HG03575 (cell line): ENCODE results near the gene MCRS1.

ENCODE experiments used
- ATAC-seq: cut with Tn5 transposase; IDR thresholded peaks from one replicate; pipeline ENCODE4 v1.9.1; 2021; ENCODE audit not compliant: unreplicated experiment, insufficient number of reproducible peaks, low FRiP score; ENCODE audit errors: extremely low read depth

Gene MCRS1

DNA sequence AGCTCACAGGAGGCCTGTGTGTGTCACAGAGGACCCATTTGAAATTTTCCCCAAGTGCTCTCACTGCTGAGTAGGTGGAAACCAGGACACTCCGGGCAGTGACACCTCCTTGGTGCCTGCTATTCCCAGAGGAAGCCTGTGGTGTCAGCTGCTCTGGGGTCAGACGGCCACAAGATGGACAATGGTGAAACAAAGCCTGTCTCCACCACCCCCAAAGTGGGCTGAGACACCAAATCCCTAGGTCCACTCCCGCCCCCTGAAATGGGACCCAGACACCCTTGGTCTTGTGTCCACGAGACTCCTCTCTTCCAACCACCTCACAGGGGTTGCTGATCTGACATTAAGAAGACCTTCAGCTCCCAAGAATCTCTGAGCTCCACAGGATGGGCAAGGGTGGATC lies 22.1 kb downstream of the MCRS1 start:
- ATAC-seq, result no peak

DNA sequence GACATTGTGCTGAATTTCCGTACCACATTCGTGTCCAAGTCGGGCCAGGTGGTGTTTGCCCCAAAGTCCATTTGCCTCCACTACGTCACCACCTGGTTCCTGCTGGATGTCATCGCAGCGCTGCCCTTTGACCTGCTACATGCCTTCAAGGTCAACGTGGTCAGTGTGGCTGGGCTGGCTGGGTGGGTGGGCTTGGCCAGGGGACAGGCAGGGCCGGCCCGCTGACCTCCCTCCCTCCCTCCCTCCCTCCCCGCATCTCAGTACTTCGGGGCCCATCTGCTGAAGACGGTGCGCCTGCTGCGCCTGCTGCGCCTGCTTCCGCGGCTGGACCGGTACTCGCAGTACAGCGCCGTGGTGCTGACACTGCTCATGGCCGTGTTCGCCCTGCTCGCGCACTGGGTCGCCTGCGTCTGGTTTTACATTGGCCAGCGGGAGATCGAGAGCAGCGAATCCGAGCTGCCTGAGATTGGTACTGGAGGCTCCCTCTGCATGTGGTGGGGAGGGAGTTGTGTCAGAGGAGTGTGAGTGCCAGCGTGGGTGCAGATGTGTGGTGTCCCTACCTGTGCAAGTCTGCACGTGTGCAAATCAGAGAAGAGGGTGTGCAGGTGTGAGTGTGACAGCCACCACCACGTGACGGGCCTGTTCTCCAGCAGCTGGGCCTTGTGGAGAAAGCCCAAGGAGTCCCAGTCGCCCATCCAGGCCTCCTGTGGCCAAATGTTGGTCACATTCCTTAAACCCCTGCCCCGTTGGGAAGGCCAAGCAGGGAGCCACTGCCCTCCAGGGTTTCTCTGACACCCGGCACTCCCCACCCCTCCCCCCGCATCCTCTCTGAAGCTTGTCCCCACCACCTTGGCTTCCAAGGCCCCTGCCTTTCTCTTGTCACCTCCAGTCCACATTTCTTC lies 23.8 kb downstream of the MCRS1 start:
- no peak for ATAC-seq

DNA sequence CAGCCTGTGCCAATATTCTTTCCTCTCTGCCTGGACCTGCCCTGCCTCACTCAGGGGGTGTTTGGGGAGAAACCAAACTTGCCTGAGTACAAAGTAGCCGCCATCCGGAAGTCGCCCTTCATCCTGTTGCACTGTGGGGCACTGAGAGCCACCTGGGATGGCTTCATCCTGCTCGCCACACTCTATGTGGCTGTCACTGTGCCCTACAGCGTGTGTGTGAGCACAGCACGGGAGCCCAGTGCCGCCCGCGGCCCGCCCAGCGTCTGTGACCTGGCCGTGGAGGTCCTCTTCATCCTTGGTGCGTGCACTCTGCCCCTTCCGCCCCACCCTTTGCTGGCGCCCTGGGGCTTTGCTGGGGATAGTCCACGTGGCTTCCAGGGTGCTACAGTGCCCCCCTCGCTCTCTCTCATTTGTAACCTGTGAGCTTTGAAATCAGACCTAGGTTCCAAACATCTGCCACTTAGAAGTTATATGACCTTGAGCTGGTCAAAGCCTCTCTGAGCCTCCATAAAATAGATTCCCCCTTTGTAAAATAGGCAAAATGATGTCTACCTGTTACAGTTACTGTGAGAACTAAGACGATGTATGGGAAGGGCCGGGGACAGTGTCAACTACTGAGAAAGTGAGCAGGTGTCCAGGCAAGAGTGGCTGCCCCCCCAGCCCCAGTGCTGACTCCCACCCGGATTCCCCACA lies 24.6 kb downstream of the MCRS1 start:
- no peak for ATAC-seq

DNA sequence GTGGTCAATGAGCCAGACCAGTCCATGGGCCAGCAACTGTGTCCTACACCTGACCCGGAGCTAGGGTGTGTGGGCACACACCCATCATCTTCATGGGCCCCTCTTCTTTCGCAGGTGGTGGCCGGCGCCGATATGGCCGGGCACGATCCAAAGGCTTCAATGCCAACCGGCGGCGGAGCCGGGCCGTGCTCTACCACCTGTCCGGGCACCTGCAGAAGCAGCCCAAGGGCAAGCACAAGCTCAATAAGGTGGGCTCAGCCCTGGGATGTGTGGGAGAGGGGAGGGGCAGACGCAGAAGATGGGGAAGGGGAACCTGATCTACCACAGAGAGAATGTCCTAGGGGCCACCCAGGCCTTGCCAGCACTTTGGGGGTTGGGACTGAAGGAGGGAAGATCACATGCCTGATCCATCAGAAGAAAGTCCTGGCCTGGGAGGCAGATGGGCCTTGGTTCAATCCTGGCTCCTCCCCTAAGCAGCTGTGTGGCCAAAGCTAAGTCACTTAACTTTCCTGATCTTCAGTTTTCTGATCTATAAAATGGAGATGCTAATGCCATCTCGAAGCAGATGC lies 25.3 kb downstream of the MCRS1 start:
- ATAC-seq, result no peak

DNA sequence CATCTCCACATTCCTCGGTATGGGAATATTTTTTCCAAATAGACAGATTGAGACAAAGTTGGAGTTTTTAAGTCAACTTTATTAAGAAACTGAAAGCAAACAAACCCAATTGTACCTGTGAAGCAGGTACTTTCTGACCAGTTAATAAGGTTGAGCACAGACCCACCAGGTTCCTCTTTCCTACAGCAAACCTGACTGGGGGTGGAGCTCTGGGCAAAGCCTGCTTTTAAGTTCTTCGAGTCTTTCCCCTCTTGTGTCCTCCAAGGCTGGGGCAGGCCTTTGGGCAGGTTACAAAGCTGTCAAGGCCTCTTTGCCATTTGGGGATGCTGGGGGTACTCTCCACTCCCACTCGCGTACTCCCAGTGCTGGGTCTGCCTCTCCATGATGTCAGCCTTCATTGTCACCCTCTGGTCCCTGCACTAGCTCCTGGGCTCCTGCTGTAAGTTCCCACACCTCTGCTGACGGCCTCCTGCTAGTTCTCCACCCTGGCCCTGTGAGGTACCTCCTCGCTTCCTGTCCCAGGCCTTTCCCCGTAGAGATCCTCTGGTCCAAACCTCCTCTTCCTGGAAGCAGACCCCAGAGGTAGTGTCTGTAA lies 25.9 kb downstream of the MCRS1 start:
- no peak for ATAC-seq

DNA sequence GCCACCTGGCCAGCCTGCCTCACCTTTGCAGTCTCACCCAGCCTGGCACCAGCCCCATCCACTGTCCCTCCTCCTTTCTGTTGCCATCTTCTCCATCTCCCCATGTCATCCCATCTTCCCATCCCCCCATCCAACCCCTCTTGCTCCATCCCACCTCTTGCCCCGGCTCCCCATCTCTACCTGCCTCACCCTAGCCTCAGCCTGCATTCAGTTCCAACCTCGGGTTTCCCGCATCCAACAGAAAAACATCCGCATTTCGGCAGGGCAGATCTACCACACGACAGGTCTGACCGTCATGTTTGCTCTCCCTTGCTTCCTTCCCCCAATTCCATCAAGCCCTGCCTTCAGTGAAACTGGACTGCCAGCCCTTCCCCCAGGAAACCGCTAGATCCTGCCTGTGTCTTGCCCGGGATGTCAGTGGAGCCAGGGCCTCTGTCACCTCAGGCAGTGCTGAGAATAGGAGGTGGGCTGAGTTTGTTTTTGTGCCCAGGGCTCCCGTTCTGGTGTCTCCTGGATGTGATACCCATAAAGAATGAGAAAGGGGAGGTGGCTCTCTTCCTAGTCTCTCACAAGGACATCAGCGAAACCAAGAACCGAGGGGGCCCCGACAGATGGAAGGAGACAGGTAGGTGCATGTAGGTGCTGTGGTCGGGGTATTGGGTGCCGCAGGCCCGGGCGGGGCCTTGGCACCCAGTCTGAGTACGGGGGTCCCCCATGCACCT lies 26.6 kb downstream of the MCRS1 start:
- ATAC-seq, result no peak

DNA sequence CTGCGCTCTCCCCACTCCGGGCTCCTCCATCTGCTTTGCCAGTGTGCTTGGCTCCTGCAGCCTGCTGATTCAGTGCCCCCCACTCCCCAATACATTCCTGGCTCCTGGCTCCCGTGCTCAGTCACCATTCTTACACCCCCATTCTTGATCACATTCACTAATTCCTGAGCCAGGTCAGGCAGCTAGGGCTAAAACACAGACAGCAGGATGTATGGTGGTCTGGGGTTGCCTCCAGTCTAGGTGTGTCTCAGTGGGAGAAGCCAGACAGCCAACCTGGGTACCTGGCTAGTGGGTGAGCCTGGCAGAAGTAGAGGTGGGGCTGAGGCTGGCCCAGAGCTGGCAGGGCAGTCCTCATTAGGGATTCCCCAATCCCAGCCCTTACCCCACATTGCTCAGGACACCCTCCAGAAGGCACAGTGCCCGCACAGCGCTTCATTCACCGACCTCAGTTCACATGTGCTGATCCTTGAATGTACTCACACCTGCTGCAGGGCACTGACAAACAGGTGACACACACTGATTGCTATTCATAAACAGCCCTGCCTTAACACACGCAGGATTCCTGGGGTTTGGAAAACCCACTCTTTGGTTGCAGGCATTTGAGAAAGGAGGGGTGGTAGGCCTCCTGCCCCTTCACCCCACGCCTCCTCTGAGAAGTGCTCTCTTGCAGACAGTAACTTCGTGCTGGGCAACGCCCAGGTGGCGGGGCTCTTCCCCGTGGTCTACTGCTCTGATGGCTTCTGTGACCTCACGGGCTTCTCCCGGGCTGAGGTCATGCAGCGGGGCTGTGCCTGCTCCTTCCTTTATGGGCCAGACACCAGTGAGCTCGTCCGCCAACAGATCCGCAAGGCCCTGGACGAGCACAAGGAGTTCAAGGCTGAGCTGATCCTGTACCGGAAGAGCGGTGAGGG lies 27.5 kb downstream of the MCRS1 start:
- ATAC-seq, result no peak

DNA sequence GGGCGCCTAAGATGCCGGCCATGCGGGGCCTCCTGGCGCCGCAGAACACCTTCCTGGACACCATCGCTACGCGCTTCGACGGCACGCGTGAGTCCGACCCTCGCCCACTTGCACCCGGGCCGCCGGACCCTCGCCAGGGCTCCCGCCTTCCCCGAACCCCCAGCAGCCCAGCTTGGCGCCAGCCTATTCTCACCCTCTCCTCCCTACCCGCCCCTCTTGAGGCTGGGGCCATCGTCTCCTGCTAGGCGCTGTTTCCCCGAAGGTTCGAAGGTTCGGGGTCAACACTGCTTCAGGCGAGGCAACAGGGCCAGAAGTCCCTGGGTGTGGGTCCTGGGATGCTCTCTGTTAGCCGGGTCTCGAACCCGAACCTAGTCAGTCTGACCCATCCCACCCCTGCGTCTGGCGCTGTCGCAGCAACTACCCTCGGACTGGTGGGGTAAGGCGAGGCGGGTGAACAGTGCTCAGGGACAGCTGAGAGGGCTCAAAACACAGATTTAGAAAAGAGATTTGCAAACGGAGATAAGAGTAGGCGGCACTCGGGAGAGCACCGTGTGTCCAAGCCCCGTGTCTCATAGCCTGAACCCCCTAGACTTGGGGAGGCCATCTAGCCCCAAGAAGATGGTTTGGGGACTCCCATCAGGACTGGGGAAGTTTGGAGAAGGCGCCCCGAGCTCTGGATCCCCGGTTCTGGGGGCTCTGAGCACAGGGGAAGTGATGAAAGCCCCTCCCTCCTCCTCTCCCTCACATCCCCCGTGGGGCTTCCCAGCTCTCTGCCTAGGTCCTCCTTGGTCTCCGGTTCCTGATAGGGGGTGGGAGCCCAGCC lies 28.3 kb downstream of the MCRS1 start:
- no peak for ATAC-seq

DNA sequence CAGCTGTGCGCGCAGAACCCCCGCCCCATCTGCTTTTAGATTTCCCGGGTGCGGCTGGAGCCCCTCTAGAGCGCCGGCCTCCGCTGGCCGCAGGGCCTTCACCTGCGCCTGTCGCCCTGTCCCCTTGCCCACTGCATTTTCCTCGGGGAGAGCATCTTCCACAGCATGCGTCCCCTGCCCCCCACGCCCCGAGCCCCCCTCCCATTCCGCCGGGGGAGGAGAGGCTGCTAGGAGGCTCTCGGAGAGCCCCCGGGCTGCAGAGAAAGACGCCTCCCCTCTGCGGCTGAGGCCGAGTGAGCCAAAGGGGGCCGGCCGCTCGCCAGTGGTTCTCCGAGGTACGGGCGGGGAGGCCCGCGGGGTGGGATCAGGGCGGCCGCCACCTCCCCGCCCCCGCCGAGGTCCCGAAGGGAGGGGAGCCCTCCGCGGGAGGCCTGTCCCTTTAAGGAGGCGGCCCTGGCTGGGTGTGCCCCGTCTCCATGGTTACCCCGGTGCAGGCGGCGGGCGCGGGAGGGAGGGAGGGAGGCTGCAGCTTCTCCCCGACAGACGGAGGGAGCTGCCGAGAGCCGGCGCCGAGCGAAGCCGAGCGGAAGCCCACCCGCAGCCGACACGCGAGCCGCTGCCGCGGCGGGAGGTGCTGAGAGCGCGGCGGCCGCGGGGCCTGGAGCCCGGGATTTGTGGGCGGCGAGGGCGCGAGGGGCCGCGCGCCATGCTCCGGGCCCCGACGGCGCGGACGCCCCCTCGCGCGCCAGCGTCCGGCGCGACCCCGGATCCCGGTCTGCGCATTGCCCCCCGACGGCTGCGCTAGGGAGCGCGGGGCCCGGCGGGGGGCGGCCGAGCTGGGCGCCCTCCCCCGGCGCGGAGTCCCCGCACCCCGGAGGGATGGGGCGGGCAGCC lies 29.2 kb downstream of the MCRS1 start, which contains the start of gene KCNH3:
TSS of gene KCNH3 (plus strand) at position 521 of the 894 bp plus-strand sequence. CDS start 387 bp downstream, outside the sequence.
- ATAC-seq, result no peak

DNA sequence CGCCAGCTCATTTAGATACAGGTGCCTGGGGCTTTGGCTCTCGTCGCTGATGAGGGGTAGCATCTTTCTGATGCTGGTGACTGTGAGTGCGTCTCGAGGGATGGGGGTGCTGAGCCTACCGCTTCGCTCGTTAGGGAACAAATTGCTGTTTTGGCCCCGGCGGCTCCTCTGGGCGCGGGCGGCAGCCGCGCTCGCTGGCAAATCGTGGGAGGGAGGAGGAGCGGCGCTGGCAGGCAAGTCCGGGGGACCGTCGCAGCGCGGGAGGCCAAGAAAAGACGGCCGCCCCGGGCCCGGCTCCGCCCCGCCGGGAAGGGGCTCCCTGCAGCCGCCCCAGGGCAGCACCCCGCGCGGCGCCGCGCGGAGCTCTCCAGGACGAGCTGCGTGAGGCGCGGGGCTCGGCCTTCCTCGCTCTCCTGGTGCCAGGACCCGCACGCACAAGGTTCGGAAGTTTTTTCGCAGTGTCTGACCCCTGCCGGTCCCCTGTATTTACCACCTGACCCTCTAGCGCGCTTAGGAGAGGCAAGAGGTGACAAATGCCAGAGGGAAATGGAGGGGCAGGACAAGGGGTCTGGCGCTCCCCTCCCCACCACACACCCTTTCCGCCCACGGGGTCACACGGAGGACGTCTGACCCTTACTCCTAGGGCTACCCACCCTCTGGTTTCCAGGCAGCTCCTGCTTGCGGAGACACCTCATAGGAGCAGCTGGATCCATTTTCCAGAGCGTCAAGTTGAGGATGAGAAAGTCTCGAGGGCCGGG lies 30.0 kb downstream of the MCRS1 start:
- ATAC-seq, result no peak

DNA sequence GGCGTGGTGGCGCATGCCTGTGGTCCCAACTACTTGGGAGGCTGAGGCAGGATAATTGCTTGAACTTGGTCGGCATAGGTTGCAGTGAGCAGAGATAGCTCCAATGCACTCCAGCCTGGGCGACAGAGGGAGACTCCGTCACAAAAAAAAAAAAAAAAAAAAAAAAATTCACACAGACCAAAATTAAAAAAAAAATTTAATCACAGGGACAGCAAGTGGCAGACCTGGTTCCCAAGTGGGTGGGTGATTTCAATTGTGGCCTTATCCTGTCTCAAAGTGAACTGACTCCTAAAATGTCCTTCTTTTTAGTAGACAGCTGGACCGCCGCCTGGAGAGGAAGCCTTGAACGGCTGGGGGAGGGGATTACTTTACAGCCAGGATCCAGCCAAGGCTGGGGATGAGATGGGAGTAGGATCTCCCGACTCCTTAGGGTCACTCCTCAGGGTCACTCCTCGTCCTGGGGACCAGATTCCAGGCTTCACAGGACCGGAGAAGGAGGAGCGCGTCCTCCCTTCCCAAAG lies 30.7 kb downstream of the MCRS1 start:
- ATAC-seq, result no peak

DNA sequence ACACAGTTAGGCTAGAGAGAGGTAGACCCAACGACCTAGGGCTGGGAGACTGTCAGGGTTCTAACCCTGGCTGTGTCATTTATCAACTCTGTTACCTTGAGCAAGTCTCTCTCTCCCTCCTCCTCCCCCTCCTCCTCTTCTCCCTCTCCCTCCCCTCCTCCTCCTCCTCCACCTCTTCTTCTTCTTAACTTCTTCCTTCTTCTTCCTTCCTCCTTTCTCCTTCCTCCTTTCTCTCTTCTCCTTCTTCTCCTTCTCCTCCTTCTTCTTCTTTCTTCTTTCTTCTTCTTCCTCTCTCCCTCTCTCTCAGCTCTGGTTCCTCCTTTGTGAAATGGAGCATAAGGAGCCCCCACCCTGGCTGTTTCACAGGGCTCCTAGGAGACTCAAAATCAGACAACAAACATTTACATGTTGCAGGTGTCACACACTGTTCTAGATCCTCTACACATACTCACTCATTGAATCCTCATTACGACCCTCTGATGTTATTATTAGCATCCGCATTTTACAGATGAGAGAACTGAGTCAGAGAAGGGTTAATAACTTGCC lies 31.3 kb downstream of the MCRS1 start:
- no peak for ATAC-seq

DNA sequence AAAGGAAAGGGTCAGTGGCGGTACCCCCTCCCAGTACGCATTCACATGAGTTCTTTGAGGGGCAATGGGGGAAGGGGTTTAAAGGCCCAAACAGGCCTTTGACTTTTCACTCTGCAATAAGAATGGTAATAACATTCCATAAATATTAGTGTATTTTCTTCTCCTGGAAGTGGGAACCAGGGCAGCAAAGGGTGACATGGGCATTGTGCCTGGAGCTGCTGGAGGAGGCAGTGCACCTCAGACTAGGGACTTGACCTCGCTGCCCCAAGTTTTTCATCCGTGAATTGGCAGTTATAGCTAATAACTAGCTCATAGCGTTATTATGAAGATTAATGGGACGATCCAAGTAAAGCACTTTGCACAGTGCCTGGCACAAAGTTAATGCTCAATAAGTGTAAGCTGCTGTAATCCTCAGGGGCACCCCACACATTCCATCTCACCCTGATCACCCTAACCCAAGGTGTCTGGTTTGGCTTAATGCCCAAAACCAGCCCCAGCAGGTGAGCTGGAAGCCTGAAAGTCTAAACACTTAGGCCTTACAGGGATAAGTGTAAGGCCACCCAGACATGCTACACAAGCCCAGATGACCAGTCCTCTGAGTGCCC lies 31.9 kb downstream of the MCRS1 start:
- no peak for ATAC-seq

DNA sequence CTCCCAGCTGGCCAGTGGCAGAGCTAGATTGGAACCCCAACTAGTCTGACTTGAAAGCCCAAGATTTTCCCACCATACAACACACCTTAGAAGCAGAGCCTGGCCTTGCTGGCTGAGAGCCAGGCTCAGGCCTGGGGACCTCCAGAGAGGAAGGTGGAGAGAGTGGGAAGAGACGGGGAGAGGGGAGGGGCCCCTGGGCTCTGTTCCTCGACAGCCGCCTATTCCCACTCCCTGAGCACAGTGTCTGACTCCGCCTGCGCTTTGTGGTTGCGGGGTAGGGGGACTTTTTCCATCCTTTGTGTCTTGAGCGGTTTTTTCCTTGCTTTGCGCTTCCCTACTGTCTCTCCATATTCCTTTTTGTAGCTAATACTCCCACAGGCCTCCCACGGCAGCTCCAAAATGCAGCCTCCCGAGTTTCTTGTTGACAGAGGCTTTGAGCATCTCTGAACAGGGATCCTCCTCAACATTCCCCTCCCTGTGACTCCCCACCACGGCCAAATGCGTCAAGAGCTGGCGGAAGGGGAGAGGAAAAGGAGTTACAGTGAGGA lies 33.1 kb downstream of the MCRS1 start:
- ATAC-seq, result no peak
